Measurements from ENCODE around the gene TNN.
"Not testable (repeated sequence)": the region's sequence is repeated elsewhere in the genome, so short reads cannot be mapped to it uniquely, and the experiment has no call there.

Gene TNN

GRCh38 chr1:175067362-175068106 lies at the start of gene TNN:
Gene TNN (plus strand): TSS chr1:175067833. CDS start chr1:175077419, 9,586 bp downstream.
- no peak for DNase-seq (ENCODE audit: low read depth)

- DNase-seq (ENCODE audit: low read depth): no peak
Measured at GRCh38 chr1:175019524-175019923, 48.1 kb upstream of the TNN start.

- DNase-seq (ENCODE audit: low read depth): peak; percentile 98
Measured at GRCh38 chr1:175023043-175023921, 44.4 kb upstream of the TNN start, which contains the start of gene MRPS14. Gene MRPS14 (minus strand): TSS chr1:175023425. CDS start chr1:175023408, 17 bp downstream.

- not testable (repeated sequence) for DNase-seq (ENCODE audit: low read depth)
Measured at GRCh38 chr1:175023922-175024242, 43.8 kb upstream of the TNN start.

GRCh38 chr1:175024773-175025172 lies 42.9 kb upstream of the TNN start:
- no peak for DNase-seq (ENCODE audit: low read depth)

- DNase-seq (ENCODE audit: low read depth): no peak
Measured at GRCh38 chr1:175033953-175034352, 33.7 kb upstream of the TNN start.

GRCh38 chr1:175034775-175035174 lies 32.9 kb upstream of the TNN start:
- DNase-seq (ENCODE audit: low read depth): no peak

GRCh38 chr1:175035865-175036264 lies 31.8 kb upstream of the TNN start:
- DNase-seq (ENCODE audit: low read depth): no peak

- no peak for DNase-seq (ENCODE audit: low read depth)
Measured at GRCh38 chr1:175036476-175036875, 31.2 kb upstream of the TNN start.

GRCh38 chr1:175037416-175037815 lies 30.2 kb upstream of the TNN start:
- DNase-seq (ENCODE audit: low read depth): no peak

GRCh38 chr1:175040324-175040879 lies 27.2 kb upstream of the TNN start:
- no peak for DNase-seq (ENCODE audit: low read depth)

GRCh38 chr1:175042650-175043049 lies 25.0 kb upstream of the TNN start:
- no peak for DNase-seq (ENCODE audit: low read depth)

- DNase-seq (ENCODE audit: low read depth): no peak
Measured at GRCh38 chr1:175043824-175044223, 23.8 kb upstream of the TNN start.

GRCh38 chr1:175044591-175044990 lies 23.0 kb upstream of the TNN start:
- not testable (repeated sequence) for DNase-seq (ENCODE audit: low read depth)

GRCh38 chr1:175045097-175045496 lies 22.5 kb upstream of the TNN start:
- no peak for DNase-seq (ENCODE audit: low read depth)

- no peak for DNase-seq (ENCODE audit: low read depth)
Measured at GRCh38 chr1:175045519-175045918, 22.1 kb upstream of the TNN start.

- no peak for DNase-seq (ENCODE audit: low read depth)
Measured at GRCh38 chr1:175050992-175051391, 16.6 kb upstream of the TNN start.

- no peak for DNase-seq (ENCODE audit: low read depth)
Measured at GRCh38 chr1:175054736-175055135, 12.9 kb upstream of the TNN start.

GRCh38 chr1:175062339-175062738 lies 5.3 kb upstream of the TNN start:
- DNase-seq (ENCODE audit: low read depth): no peak

- DNase-seq (ENCODE audit: low read depth): no peak
Measured at GRCh38 chr1:175062858-175063257, 4.8 kb upstream of the TNN start.

- no peak for DNase-seq (ENCODE audit: low read depth)
Measured at GRCh38 chr1:175070818-175071217, 3.2 kb downstream of the TNN start.

GRCh38 chr1:175071276-175071943 lies 3.8 kb downstream of the TNN start:
- no peak for DNase-seq (ENCODE audit: low read depth)
